SK-N-SH treated with all-trans-retinoic acid at 6 μM for 48 hours (cell line): Measurements from ENCODE around the gene ACP3.
"Not testable (repeated sequence)": the region's sequence is repeated elsewhere in the genome, so short reads cannot be mapped to it uniquely, and the experiment has no call there.

Experiments
- ATAC-seq: fragments of 200-7000 bp; cut with Tn5 transposase; 3 replicates; pipeline ENCODE4 v1.9.1; 2020; ENCODE audit warnings: mild to moderate bottlenecking, moderate library complexity
- ARNTL ChIP-seq: fragments of 450-650 bp; formaldehyde crosslinking; IDR thresholded peaks from 2 replicates; pipeline ENCODE4 v1.5.0; 2020; ENCODE audit warnings: low read depth, mild to moderate bottlenecking, moderate library complexity, borderline replicate concordance
- BACH2 ChIP-seq: fragments of 250-450 bp; sonication (Bioruptor Pico); IDR thresholded peaks from 2 replicates; pipeline ENCODE4 v1.9.0; 2021; ENCODE audit warnings: mild to moderate bottlenecking, borderline replicate concordance
- CREB5 ChIP-seq: fragments of 250-450 bp; sonication (Bioruptor Pico); IDR thresholded peaks from 2 replicates; pipeline ENCODE4 v1.5.1; 2020; ENCODE audit warnings: low read depth, mild to moderate bottlenecking, moderate library complexity
- CSDC2 ChIP-seq: fragments of 250-450 bp; sonication (Bioruptor Pico); IDR thresholded peaks from 2 replicates; pipeline ENCODE4 v1.5.0; 2020; ENCODE audit warnings: mild to moderate bottlenecking, moderate library complexity
- ESRRG ChIP-seq: fragments of 250-450 bp; sonication (Bioruptor Pico); IDR thresholded peaks from 2 replicates; pipeline ENCODE4 v1.6.1; 2021; ENCODE audit warnings: mild to moderate bottlenecking
- GLIS3 ChIP-seq: fragments of 250-450 bp; sonication (Bioruptor Pico); IDR thresholded peaks from 2 replicates; pipeline ENCODE4 v1.5.0; 2020; ENCODE audit warnings: mild to moderate bottlenecking, moderate library complexity
- ISL1 ChIP-seq: fragments of 250-450 bp; sonication (Bioruptor Pico); IDR thresholded peaks from 2 replicates; pipeline ENCODE4 v2.1.2; 2022; ENCODE audit warnings: mild to moderate bottlenecking, moderate library complexity
- OSR1 ChIP-seq: fragments of 250-450 bp; sonication (Bioruptor Pico); IDR thresholded peaks from 2 replicates; pipeline ENCODE4 v1.8.0; 2022; ENCODE audit warnings: moderate library complexity, mild to moderate bottlenecking, inconsistent platforms
- RARB ChIP-seq: fragments of 250-450 bp; sonication (Bioruptor Pico); IDR thresholded peaks from 2 replicates; pipeline ENCODE4 v1.8.0; 2021; ENCODE audit warnings: mild to moderate bottlenecking, moderate library complexity
- SNAI2 ChIP-seq: fragments of 250-450 bp; sonication (Bioruptor Pico); IDR thresholded peaks from 2 replicates; pipeline ENCODE4 v1.5.0; 2020; ENCODE audit warnings: mild to moderate bottlenecking, moderate library complexity
- TCF4 ChIP-seq: fragments of 250-450 bp; sonication (Bioruptor Pico); IDR thresholded peaks from 2 replicates; pipeline ENCODE4 v1.8.0; 2021; ENCODE audit warnings: mild to moderate bottlenecking, moderate library complexity, borderline replicate concordance
- TOX ChIP-seq: fragments of 250-450 bp; sonication (Bioruptor Pico); IDR thresholded peaks from 2 replicates; pipeline ENCODE4 v1.8.0; 2021; ENCODE audit warnings: mild to moderate bottlenecking, moderate library complexity, borderline replicate concordance
- ZFP3 ChIP-seq: fragments of 250-450 bp; sonication (Bioruptor Pico); IDR thresholded peaks from 2 replicates; pipeline ENCODE4 v1.5.0; 2020; ENCODE audit warnings: mild to moderate bottlenecking, moderate library complexity
- ZFP30 ChIP-seq: fragments of 450-650 bp; formaldehyde crosslinking; IDR thresholded peaks from 2 replicates; pipeline ENCODE4 v1.5.0; 2022; ENCODE audit warnings: mild to moderate bottlenecking, moderate library complexity
- ZNF565 ChIP-seq: fragments of 450-650 bp; formaldehyde crosslinking; conservative IDR thresholded peaks from 2 replicates; pipeline ENCODE4 v1.5.0; 2020; ENCODE audit warnings: low read depth, mild to moderate bottlenecking, moderate library complexity
- ZNF70 ChIP-seq: fragments of 450-650 bp; formaldehyde crosslinking; IDR thresholded peaks from 2 replicates; pipeline ENCODE4 v1.5.0; 2020; ENCODE audit warnings: mild to moderate bottlenecking, moderate library complexity
- ZNF8 ChIP-seq: fragments of 450-650 bp; formaldehyde crosslinking; IDR thresholded peaks from 2 replicates; pipeline ENCODE4 v1.5.0; 2020; ENCODE audit warnings: mild to moderate bottlenecking, moderate library complexity
- TF ChIP-seq, protein P1 (sequence below): fragments of 250-450 bp; sonication (Bioruptor Pico); IDR thresholded peaks from 2 replicates; pipeline ENCODE4 v1.8.0; 2020; ENCODE audit warnings: mild to moderate bottlenecking, moderate library complexity, borderline replicate concordance
- TF ChIP-seq, protein P2 (sequence below): fragments of 250-450 bp; sonication (Bioruptor Pico); IDR thresholded peaks from 2 replicates; pipeline ENCODE4 v1.5.1; 2021; ENCODE audit warnings: mild to moderate bottlenecking, moderate library complexity

The ACP3 gene

GRCh38 chr3:132289316-132289715, 27.9 kb upstream of the ACP3 start:
- no peak for ATAC-seq
- TF ChIP-seq ISL1 (CRISPR knock-in tag) (no peak), TOX (no peak), GLIS3 (CRISPR knock-in tag) (no peak), ZFP30 (CRISPR knock-in tag) (no peak), BACH2 (CRISPR knock-in tag) (no peak), ZNF565 (no peak), ARNTL (CRISPR knock-in tag) (no peak), ZFP3 (no peak), CREB5 (CRISPR knock-in tag) (no peak), OSR1 (CRISPR knock-in tag) (no peak)
- TF ChIP-seq, protein P1, sequence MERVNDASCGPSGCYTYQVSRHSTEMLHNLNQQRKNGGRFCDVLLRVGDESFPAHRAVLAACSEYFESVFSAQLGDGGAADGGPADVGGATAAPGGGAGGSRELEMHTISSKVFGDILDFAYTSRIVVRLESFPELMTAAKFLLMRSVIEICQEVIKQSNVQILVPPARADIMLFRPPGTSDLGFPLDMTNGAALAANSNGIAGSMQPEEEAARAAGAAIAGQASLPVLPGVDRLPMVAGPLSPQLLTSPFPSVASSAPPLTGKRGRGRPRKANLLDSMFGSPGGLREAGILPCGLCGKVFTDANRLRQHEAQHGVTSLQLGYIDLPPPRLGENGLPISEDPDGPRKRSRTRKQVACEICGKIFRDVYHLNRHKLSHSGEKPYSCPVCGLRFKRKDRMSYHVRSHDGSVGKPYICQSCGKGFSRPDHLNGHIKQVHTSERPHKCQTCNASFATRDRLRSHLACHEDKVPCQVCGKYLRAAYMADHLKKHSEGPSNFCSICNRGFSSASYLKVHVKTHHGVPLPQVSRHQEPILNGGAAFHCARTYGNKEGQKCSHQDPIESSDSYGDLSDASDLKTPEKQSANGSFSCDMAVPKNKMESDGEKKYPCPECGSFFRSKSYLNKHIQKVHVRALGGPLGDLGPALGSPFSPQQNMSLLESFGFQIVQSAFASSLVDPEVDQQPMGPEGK (CRISPR knock-in tag): no peak

- ATAC-seq: no peak
- no peak for TF ChIP-seq TCF4 (CRISPR knock-in tag)
- TF ChIP-seq ESRRG (CRISPR knock-in tag): no peak
- TF ChIP-seq SNAI2 (CRISPR knock-in tag): no peak
- TF ChIP-seq CSDC2 (CRISPR knock-in tag): no peak
- TF ChIP-seq ZNF70 (CRISPR knock-in tag): no peak
- TF ChIP-seq, protein P2, sequence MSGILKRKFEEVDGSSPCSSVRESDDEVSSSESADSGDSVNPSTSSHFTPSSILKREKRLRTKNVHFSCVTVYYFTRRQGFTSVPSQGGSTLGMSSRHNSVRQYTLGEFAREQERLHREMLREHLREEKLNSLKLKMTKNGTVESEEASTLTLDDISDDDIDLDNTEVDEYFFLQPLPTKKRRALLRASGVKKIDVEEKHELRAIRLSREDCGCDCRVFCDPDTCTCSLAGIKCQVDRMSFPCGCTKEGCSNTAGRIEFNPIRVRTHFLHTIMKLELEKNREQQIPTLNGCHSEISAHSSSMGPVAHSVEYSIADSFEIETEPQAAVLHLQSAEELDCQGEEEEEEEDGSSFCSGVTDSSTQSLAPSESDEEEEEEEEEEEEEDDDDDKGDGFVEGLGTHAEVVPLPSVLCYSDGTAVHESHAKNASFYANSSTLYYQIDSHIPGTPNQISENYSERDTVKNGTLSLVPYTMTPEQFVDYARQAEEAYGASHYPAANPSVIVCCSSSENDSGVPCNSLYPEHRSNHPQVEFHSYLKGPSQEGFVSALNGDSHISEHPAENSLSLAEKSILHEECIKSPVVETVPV (CRISPR knock-in tag): no peak
- no peak for TF ChIP-seq GLIS3 (CRISPR knock-in tag)
- TF ChIP-seq ZFP3: no peak
- no peak for TF ChIP-seq OSR1 (CRISPR knock-in tag)
- no peak for TF ChIP-seq CREB5 (CRISPR knock-in tag)
Measured at GRCh38 chr3:132290833-132291232, 26.4 kb upstream of the ACP3 start.

- TF ChIP-seq ESRRG (CRISPR knock-in tag): no peak
- TF ChIP-seq ZFP3: no peak
- no peak for ATAC-seq
Measured at GRCh38 chr3:132292042-132292441, 25.2 kb upstream of the ACP3 start.

GRCh38 chr3:132293251-132293650, 24.0 kb upstream of the ACP3 start:
- no peak for ATAC-seq
- TF ChIP-seq, protein P2 (CRISPR knock-in tag): no peak
- TF ChIP-seq CSDC2 (CRISPR knock-in tag): no peak
- no peak for TF ChIP-seq ZFP30 (CRISPR knock-in tag)
- TF ChIP-seq SNAI2 (CRISPR knock-in tag): no peak
- no peak for TF ChIP-seq TOX
- no peak for TF ChIP-seq ESRRG (CRISPR knock-in tag)
- TF ChIP-seq OSR1 (CRISPR knock-in tag): no peak
- no peak for TF ChIP-seq GLIS3 (CRISPR knock-in tag)
- no peak for TF ChIP-seq TCF4 (CRISPR knock-in tag)
- TF ChIP-seq RARB: no peak
- no peak for TF ChIP-seq ZNF565
- no peak for TF ChIP-seq ZNF8
- no peak for TF ChIP-seq ARNTL (CRISPR knock-in tag)
- no peak for TF ChIP-seq ZNF70 (CRISPR knock-in tag)

- no peak for ATAC-seq
- TF ChIP-seq ZNF70 (CRISPR knock-in tag): no peak
Measured at GRCh38 chr3:132294906-132295305, 22.3 kb upstream of the ACP3 start.

DNA sequence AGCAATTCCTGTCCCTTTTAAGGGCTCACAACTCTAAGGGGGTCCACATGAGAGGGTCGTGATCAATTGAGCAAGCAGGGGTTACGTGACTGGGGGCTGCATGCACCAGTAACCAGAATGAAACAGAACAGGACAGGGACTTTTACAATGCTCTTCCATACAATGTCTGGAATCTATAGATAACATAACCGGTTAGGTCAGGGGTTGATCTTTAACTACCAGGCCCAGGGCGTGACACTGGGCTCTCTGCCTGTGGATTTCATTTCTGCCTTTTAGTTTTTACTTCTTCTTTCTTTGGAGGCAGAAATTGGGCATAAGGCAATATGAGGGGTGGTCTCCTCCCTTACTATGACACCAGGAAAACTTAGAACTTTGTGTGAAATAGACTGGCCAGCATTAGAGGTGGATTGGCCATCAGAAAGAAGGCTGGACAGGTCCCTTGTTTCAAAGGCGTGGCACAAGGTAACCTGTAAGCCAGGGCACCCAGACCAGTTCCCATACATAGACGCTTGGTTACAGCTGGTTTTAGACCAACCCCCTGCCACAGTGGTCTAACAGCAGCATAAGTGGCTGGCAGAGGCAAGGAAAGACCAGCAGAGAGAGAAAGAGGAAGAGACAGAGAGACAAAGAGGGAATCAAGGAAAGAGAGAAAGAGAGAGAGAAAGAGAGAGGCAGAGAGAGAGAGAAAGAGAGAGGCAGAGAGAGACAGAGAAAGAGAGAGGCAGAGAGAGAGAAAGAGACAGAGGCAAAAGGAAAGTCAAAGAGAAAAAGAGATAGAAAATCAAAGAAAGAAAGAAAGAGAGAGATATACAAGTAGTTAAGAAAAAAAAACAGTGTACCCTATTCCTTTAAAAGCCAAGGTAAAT, 13.6 kb upstream of the ACP3 start:
- not testable (repeated sequence) for ATAC-seq

GRCh38 chr3:132304351-132304750, 12.9 kb upstream of the ACP3 start:
- not testable (repeated sequence) for ATAC-seq

DNA sequence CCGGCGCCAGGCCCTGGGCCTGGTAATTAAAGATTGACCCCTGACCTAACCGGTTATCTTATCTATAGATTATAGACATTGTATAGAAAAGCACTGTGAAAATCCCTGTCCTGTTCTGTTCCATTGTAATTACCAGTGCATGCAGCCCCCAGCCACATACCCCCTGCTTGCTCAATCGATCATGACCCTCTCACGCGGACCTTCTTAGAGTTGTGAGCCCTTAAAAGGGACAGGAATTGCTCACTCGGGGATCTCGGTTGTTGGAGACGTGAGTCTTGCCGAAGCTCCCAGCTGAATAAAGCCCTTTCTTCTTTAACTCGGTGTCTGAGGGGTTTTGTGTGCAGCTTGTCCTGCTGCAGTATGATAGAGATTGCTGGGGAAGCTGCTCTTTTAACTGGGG, 7.2 kb upstream of the ACP3 start:
- ATAC-seq: not testable (repeated sequence)
